Measurements from ENCODE around the gene RC3H1. TPM values are rescaled to one million over a fixed set of nuclear protein-coding genes. Genes with fewer than 3 reads are reported as not detected.

RC3H1 gene
- total and polyA plus RNA-seq, 9 of the 15 experiments (the other 6 are each of a cell fraction or from before 2014, with no cell fraction given) = 2.4 to 31.7 (median 12.4) TPM

DNA sequence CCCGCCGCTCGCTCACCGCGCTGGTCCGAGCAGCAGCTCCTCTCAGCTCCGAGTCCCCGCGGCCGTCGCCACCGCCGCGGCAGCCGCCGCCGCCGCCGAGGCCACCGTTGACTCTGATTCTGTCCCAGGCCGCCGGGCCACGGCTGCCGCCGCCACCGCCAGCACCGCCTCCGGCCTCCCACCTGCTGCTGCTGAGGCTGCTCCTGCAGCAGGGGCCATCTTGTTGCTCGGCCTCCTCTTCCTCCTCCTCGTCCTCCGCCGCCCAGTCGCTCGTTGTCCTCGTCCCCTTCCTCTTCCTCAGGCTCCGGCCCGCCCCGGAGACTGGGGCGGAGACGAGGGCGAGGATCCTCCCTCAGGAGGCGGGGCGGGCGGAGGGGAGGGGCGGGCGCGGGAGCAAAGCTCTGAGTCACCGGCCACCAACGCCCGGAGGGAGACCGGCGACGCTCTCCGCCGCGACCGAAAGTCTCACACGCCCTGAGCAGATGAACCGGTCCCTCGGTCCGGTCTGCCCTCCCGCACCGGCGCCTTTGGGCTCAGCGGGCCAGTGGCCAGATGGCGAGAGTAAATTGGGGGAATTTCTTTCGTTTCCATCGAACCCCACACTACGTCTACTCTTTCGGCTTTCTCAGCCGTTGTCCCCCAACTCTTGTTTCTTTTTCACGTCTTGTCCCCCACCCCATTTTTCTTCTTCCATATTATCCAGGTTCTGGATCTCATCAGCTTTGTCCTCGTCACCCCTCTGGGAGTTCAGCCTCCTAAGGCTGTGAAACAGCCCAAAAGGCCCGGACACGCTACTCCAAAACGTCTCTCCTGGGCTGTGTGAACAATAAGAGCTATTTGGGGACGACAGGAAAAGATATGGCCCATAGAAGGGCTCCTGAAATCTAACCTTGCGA, at the start of gene RC3H1 (continued):
- TF ChIP-seq MCM2 (IDR thresholded peaks at IDR 0.05; ENCODE audit: low read depth) (no peak), ZNF217 (CRISPR knock-in tag; IDR thresholded peaks at IDR 0.05) (no peak), ILK (tag; IDR thresholded peaks at IDR 0.05; ENCODE audit: borderline replicate concordance, low read depth) (no peak), FOXJ3 (CRISPR knock-in tag; IDR thresholded peaks at IDR 0.05) (no peak), ZNF695 (CRISPR knock-in tag; IDR thresholded peaks at IDR 0.05) (no peak), ZBTB17 (CRISPR knock-in tag; IDR thresholded peaks at IDR 0.05) (no peak; the same call in 1 of the 2 replicates), ZNF354B (CRISPR knock-in tag; IDR thresholded peaks at IDR 0.05) (no peak; the same call in 1 of the 2 replicates), SMARCC2 (IDR thresholded peaks at IDR 0.05; ENCODE audit: low read depth) (peak; percentile 48; the same call in 1 of the 2 replicates), ZNF589 (CRISPR knock-in tag; IDR thresholded peaks at IDR 0.05; ENCODE audit: low read depth) (peak; percentile 49; the same call in 1 of the 2 replicates), RB1 (IDR thresholded peaks at IDR 0.05; ENCODE audit: low read depth) (peak; percentile 77), ZNF707 (CRISPR knock-in tag; conservative IDR thresholded peaks at IDR 0.05) (no peak), RBM34 (IDR thresholded peaks at IDR 0.05; ENCODE audit: borderline replicate concordance, insufficient read depth, low read length) (0 out of 2 replicates have a peak, but pooled peaks have one; percentile 68), ZNF76 (CRISPR knock-in tag; IDR thresholded peaks at IDR 0.05; ENCODE audit: borderline replicate concordance) (0 out of 2 replicates have a peak, but pooled peaks have one; percentile 35)
- TF ChIP-seq, protein P1, sequence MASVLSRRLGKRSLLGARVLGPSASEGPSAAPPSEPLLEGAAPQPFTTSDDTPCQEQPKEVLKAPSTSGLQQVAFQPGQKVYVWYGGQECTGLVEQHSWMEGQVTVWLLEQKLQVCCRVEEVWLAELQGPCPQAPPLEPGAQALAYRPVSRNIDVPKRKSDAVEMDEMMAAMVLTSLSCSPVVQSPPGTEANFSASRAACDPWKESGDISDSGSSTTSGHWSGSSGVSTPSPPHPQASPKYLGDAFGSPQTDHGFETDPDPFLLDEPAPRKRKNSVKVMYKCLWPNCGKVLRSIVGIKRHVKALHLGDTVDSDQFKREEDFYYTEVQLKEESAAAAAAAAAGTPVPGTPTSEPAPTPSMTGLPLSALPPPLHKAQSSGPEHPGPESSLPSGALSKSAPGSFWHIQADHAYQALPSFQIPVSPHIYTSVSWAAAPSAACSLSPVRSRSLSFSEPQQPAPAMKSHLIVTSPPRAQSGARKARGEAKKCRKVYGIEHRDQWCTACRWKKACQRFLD (CRISPR knock-in tag; IDR thresholded peaks at IDR 0.05) = peak; percentile 79; the same call in 1 of the 2 replicates
- TF ChIP-seq, protein P2, sequence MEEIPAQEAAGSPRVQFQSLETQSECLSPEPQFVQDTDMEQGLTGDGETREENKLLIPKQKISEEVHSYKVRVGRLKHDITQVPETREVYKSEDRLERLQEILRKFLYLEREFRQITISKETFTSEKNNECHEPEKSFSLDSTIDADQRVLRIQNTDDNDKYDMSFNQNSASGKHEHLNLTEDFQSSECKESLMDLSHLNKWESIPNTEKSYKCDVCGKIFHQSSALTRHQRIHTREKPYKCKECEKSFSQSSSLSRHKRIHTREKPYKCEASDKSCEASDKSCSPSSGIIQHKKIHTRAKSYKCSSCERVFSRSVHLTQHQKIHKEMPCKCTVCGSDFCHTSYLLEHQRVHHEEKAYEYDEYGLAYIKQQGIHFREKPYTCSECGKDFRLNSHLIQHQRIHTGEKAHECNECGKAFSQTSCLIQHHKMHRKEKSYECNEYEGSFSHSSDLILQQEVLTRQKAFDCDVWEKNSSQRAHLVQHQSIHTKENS (CRISPR knock-in tag; IDR thresholded peaks at IDR 0.05) = no peak
- TF ChIP-seq, protein P3, sequence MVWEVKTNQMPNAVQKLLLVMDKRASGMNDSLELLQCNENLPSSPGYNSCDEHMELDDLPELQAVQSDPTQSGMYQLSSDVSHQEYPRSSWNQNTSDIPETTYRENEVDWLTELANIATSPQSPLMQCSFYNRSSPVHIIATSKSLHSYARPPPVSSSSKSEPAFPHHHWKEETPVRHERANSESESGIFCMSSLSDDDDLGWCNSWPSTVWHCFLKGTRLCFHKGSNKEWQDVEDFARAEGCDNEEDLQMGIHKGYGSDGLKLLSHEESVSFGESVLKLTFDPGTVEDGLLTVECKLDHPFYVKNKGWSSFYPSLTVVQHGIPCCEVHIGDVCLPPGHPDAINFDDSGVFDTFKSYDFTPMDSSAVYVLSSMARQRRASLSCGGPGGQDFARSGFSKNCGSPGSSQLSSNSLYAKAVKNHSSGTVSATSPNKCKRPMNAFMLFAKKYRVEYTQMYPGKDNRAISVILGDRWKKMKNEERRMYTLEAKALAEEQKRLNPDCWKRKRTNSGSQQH (CRISPR knock-in tag; IDR thresholded peaks at IDR 0.05) = 0 out of 2 replicates have a peak, but pooled peaks have one; percentile 10
- TF ChIP-seq, protein P4, sequence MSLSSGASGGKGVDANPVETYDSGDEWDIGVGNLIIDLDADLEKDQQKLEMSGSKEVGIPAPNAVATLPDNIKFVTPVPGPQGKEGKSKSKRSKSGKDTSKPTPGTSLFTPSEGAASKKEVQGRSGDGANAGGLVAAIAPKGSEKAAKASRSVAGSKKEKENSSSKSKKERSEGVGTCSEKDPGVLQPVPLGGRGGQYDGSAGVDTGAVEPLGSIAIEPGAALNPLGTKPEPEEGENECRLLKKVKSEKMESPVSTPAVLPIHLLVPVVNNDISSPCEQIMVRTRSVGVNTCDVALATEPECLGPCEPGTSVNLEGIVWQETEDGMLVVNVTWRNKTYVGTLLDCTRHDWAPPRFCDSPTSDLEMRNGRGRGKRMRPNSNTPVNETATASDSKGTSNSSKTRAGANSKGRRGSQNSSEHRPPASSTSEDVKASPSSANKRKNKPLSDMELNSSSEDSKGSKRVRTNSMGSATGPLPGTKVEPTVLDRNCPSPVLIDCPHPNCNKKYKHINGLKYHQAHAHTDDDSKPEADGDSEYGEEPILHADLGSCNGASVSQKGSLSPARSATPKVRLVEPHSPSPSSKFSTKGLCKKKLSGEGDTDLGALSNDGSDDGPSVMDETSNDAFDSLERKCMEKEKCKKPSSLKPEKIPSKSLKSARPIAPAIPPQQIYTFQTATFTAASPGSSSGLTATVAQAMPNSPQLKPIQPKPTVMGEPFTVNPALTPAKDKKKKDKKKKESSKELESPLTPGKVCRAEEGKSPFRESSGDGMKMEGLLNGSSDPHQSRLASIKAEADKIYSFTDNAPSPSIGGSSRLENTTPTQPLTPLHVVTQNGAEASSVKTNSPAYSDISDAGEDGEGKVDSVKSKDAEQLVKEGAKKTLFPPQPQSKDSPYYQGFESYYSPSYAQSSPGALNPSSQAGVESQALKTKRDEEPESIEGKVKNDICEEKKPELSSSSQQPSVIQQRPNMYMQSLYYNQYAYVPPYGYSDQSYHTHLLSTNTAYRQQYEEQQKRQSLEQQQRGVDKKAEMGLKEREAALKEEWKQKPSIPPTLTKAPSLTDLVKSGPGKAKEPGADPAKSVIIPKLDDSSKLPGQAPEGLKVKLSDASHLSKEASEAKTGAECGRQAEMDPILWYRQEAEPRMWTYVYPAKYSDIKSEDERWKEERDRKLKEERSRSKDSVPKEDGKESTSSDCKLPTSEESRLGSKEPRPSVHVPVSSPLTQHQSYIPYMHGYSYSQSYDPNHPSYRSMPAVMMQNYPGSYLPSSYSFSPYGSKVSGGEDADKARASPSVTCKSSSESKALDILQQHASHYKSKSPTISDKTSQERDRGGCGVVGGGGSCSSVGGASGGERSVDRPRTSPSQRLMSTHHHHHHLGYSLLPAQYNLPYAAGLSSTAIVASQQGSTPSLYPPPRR (CRISPR knock-in tag; IDR thresholded peaks at IDR 0.05; ENCODE audit: borderline replicate concordance) = peak; percentile 58; the same call in 1 of the 2 replicates

Measured in K562 (cell line).